Activated CD8-positive, alpha-beta memory T cell treated with anti-CD3 and anti-CD28 coated beads, Interleukin-2, amount 50 U/mL, for 24 hours (primary cell): ENCODE data around the gene RBM5.
"Not testable (repeated sequence)": the region's sequence is repeated elsewhere in the genome, so short reads cannot be mapped to it uniquely, and the experiment has no call there.

ENCODE experiments used
- DNase-seq: peaks from one replicate; pipeline ENCODE4 v3.0.0-alpha.2; 2020; ENCODE audit errors: extremely low read depth

Gene RBM5

GRCh38 chr3:50088725-50089608 is at the start of gene RBM5:
TSS of gene RBM5 (plus strand) at chr3:50088919. CDS start at chr3:50090435, 1,516 bp downstream.
- peak; percentile 81 for DNase-seq

- DNase-seq: no peak
Observed at GRCh38 chr3:50044976-50045375, 43.7 kb upstream of the RBM5 start.

- DNase-seq: no peak
Observed at GRCh38 chr3:50047426-50047825, 41.3 kb upstream of the RBM5 start.

DNA sequence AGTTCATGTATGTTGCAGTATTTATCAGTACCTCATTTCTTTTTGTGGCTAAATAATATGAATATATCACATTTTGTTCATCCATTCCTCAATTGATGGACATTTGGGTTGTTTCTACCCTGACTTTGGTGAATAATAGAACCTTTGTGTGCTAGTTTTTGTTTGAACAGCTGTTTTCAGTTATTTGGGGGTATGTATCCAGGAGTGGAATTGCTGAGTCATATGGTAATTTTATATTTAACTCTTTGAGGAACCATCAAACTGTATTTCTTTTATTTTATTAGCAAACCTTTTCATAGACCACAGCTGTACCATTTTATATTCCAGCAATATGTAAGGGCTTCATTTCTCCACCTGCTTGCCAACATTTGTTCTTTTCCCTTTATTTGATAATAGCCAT is 38.4 kb upstream of the RBM5 start:
- DNase-seq: no peak

- no peak for DNase-seq
Observed at GRCh38 chr3:50057756-50058155, 31.0 kb upstream of the RBM5 start.

DNA sequence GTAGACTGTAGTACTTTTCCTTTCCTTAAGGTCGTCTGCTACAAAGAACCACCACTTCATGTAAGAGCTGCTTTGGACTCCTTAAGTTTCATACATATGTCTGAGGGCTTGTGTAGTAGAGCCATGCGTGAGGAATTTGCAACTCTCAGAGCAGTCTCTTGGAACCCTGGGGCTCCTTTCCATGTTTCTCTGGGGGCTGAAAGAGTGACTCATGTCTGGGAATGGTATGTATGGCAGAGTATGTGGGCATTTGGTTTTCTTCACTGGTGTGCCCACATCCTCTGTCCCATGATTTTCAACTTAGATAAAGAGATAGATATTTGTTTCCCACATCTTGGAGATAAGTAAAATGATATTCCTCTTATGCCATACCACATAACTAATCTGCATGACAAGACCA is 20.6 kb upstream of the RBM5 start:
- no peak for DNase-seq

DNA sequence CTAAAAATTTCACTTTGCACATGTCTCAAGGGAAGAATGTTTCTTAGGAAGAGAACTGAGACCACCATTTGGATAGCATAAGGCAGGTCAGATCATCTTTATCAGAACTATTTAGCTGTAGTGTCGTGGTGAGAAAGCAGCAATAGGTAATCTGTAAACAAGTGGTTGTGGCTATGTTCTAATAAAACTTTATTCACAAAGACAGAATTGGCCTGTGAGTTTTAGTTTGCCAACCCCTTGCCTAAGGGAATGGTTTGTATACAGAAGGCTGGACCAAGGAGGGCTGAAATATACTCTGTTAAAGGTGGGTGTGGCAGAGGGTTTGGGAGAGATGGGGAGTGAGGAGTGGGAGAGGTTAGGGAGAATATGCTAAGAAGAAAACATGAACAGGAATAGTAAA is 10.6 kb upstream of the RBM5 start:
- DNase-seq: no peak

- DNase-seq: no peak
Observed at GRCh38 chr3:50078622-50079021, 10.1 kb upstream of the RBM5 start.

GRCh38 chr3:50084951-50085350 is 3.8 kb upstream of the RBM5 start:
- not testable (repeated sequence) for DNase-seq

- DNase-seq: no peak
Observed at GRCh38 chr3:50089609-50089945, 858 bp downstream of the RBM5 start.

- no peak for DNase-seq
Observed at GRCh38 chr3:50090984-50091383, 2.3 kb downstream of the RBM5 start.

- DNase-seq: no peak
Observed at GRCh38 chr3:50095352-50095998, 6.8 kb downstream of the RBM5 start.

- DNase-seq: no peak
Observed at GRCh38 chr3:50100386-50100785, 11.7 kb downstream of the RBM5 start.

GRCh38 chr3:50100956-50101845 is 12.5 kb downstream of the RBM5 start:
- DNase-seq: no peak

DNA sequence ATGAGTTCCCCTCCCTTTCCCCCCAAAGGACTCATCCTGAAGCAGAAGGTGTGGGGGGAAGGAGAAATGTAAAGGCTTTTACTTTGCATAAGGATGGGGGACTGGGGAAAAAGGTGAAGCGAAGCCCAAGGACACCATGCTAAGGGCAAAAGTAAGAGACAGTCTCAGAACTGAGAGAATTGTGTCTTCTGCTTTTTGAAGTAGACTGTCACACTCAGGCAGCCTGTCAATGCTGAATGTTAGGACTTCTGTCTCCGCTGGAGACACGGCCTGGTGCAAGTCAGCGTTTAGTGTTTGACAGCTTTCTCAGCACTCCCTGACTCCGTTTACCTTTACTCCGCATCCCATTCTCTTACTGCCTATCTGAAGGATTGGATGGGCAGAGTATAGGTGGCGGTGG is 13.8 kb downstream of the RBM5 start:
- no peak for DNase-seq

DNA sequence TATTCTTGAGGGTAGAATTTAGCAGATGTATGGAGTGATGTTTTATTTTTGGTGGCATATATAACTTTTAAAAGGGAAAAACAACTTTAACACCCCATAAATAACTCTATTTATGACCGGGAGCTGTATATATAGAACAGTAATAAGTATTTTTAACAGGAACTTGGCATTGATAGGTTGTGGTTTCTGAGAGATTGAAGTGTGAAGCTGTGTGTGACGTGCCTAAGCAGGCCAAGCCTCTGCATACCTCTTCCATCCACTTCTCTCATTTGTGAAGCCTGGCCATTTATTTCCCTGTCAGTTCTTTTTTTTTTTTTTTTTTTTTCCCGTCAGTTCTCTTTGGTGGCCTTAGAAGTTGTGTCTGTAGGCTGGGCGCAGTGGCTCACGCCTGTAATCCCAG is 23.0 kb downstream of the RBM5 start:
- no peak for DNase-seq

DNA sequence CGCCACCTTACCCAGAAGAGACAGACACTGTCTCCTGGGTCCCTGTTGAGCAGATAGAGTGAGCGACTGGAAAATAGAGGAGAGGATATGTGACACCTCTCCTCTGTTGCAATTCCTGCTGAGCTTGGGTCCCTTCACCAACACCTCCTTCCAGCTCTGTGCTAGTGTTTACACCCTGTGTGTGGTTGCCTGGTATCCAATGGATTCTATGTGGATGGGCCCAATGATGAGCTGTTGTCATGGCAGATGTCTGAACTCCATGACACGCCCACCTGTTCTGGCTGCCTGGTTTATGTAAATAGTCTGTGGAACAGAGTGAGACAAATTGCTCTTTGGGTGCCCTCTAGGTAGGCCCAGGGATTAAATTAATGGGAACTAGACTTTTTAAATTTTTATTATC is 23.7 kb downstream of the RBM5 start:
- DNase-seq: no peak

DNA sequence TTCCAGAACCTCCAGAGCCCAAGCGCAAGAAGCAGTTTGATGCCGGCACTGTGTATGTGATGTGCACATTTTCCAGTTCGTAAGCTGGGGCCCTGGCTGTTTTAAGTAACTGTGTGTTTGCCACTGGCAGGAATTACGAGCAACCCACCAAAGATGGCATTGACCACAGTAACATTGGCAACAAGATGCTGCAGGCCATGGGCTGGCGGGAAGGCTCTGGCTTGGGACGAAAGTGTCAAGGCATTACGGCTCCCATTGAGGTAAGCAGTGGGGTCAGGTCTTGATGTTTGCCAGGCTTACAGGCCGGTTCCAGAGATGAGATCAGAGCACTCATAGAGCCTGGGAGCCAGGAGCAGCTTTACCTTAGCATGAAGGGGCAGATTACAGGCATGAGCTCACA is 28.4 kb downstream of the RBM5 start:
- DNase-seq: no peak

GRCh38 chr3:50118237-50118636 is 29.5 kb downstream of the RBM5 start:
- DNase-seq: no peak

DNA sequence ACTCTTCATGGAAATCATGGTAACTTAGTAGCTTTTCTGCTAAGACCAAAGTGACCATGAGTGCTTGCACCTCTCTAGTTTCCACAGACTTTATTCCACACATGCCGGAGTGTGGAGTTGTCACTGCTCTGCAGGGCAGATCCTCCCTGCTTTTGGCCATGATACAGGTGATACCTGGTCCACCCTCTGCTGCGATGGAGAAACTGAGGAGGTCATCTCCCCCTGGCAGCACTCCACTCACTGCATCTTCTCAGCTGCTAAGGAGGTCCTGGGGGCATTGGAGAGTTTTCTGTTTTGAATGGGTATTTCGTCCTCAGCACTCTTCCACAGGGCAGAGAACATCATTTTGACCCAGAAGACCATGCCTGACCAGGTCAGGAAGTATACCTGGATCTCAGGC is 31.1 kb downstream of the RBM5 start:
- no peak for DNase-seq

- DNase-seq: no peak
Observed at GRCh38 chr3:50120364-50121071, 31.8 kb downstream of the RBM5 start.
